B cell (primary cell): Measurements from ENCODE around the gene UNC13A.

Source experiments
- EZH2 ChIP-seq: IDR thresholded peaks from 2 replicates; pipeline ENCODE4 v1.6.1; 2012; ENCODE audit warnings: borderline replicate concordance, low read depth, mild to moderate bottlenecking, moderate library complexity, low read length; ENCODE audit not compliant: insufficient read depth, poor library complexity, severe bottlenecking
- TF ChIP-seq, protein P1 (sequence below): fragments of 200-600 bp; IDR thresholded peaks from one replicate; pipeline ENCODE4 v1.8.0; 2022; ENCODE audit warnings: antibody characterized with exemption, mild to moderate bottlenecking

DNA sequence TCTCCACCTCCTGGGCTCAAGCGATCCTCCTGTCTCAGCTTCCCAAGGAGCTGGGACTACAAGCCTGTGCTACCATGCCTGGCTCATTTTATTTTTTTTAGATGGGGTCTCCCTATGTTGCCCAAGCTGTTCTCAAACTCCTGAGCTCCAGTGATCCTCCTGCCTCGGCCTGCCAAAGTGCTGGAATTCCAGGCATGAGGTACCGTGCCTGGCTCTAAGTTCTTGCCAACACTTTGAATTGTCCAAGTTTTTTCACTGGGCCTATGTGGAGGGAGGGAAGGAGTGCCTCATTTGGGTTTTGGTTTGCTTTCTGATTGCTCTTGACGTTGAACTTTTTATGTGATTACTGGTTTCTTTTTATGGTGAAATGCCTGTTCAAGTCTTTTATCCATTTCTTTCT, 4.4 kb upstream of the UNC13A start:
- TF ChIP-seq, protein P1, sequence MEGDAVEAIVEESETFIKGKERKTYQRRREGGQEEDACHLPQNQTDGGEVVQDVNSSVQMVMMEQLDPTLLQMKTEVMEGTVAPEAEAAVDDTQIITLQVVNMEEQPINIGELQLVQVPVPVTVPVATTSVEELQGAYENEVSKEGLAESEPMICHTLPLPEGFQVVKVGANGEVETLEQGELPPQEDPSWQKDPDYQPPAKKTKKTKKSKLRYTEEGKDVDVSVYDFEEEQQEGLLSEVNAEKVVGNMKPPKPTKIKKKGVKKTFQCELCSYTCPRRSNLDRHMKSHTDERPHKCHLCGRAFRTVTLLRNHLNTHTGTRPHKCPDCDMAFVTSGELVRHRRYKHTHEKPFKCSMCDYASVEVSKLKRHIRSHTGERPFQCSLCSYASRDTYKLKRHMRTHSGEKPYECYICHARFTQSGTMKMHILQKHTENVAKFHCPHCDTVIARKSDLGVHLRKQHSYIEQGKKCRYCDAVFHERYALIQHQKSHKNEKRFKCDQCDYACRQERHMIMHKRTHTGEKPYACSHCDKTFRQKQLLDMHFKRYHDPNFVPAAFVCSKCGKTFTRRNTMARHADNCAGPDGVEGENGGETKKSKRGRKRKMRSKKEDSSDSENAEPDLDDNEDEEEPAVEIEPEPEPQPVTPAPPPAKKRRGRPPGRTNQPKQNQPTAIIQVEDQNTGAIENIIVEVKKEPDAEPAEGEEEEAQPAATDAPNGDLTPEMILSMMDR = no peak
- TF ChIP-seq EZH2 = no peak
